Left ventricle myocardium inferior (tissue), 1 donor: ENCODE data around the gene CCPG1. TPM values are rescaled to one million over a fixed set of nuclear protein-coding genes. Genes with fewer than 3 reads are reported as not detected.
"Not testable (repeated sequence)": the region's sequence is repeated elsewhere in the genome, so short reads cannot be mapped to it uniquely, and the experiment has no call there.

Experiments used
- DNase-seq: peaks from one replicate; pipeline ENCODE4 v3.0.0-alpha.2; 2020
- H3K27ac ChIP-seq: fragments of 200-600 bp; replicated peaks from 2 replicates; pipeline ENCODE4 v1.8.0; 2021
- H3K27me3 ChIP-seq: fragments of 200-600 bp; 2 replicates; pipeline ENCODE4 v1.8.0; 2021; ENCODE audit warnings: low read depth
- H3K36me3 ChIP-seq: fragments of 200-600 bp; 2 replicates; pipeline ENCODE4 v1.8.0; 2021
- H3K4me1 ChIP-seq: fragments of 200-600 bp; 2 replicates; pipeline ENCODE4 v1.8.0; 2021
- H3K4me3 ChIP-seq: fragments of 200-600 bp; 2 replicates; pipeline ENCODE4 v1.8.0; 2021; ENCODE audit warnings: mild to moderate bottlenecking, moderate library complexity
- H3K9me3 ChIP-seq: fragments of 200-600 bp; replicated peaks from 2 replicates; pipeline ENCODE4 v1.8.0; 2021
- intact Hi-C: fragments of 100-400 bp; cut with micrococcal nuclease; formaldehyde crosslinking; loops from one replicate; pipeline ENCODE4 v1.11.0; 2022
- total RNA-seq: library from RNA; stranded (reverse); fragmentation: NEBNext Ultra II Directional; extraction: Animal tissue kit (Norgen Biotek cat#: 25700); gene quantifications from one replicate; pipeline ENCODE4 v1.2.1, GENCODE V29; 2021
- TF ChIP-seq, protein P1 (sequence below): fragments of 200-600 bp; IDR thresholded peaks from 2 replicates; pipeline ENCODE4 v1.8.0; 2021; ENCODE audit warnings: antibody characterized with exemption, mild to moderate bottlenecking, borderline replicate concordance
- donor health status: DM: no; HTN: yes; CAD: no; lungs with severe emphysema.

CCPG1 gene
- total RNA-seq, 1 donor from 2014 or later = 94.6 TPM

- intact Hi-C loops = loop anchor here (5.0 kb wide), 1 partner anchor 218 kb away; no protein-coding TSS in a partner anchor
- DNase-seq = no peak
- H3K4me3 ChIP-seq = no peak overlapping the region
- H3K9me3 ChIP-seq = no peaks in the 10 kb centered on the region
- H3K36me3 ChIP-seq = no peaks in the 10 kb centered on the region
- no peaks in the 10 kb centered on the region for H3K4me1 ChIP-seq
- no peaks in the 10 kb centered on the region for H3K27me3 ChIP-seq
- H3K27ac ChIP-seq = no peak overlapping the region
- TF ChIP-seq, protein P1, sequence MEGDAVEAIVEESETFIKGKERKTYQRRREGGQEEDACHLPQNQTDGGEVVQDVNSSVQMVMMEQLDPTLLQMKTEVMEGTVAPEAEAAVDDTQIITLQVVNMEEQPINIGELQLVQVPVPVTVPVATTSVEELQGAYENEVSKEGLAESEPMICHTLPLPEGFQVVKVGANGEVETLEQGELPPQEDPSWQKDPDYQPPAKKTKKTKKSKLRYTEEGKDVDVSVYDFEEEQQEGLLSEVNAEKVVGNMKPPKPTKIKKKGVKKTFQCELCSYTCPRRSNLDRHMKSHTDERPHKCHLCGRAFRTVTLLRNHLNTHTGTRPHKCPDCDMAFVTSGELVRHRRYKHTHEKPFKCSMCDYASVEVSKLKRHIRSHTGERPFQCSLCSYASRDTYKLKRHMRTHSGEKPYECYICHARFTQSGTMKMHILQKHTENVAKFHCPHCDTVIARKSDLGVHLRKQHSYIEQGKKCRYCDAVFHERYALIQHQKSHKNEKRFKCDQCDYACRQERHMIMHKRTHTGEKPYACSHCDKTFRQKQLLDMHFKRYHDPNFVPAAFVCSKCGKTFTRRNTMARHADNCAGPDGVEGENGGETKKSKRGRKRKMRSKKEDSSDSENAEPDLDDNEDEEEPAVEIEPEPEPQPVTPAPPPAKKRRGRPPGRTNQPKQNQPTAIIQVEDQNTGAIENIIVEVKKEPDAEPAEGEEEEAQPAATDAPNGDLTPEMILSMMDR = peak; percentile 63
These were observed 27.0 kb upstream of the CCPG1 start for GRCh38 chr15:55434989-55435825.

DNA sequence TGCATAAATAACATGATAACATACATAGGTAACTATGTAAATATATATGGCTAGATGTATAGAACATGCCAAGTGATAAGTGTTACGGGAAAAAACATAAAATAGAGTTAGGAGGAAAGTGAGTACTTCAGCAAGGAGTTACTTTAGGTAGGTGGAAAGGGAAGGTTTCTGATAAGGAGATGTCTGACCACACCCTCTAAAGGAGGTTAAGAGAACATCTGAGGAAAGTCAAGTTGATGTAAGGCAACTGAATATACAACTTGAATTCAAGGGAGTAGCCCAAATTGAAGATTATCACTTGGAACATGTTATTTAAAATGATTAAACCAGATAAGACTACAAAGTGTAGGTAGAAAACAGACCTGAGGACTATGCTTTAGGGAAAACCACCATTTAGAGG is 13.9 kb upstream of the CCPG1 start:
- no peak for DNase-seq
- H3K4me1 ChIP-seq = no peaks in the 10 kb centered on the region
- H3K27ac ChIP-seq = no peak overlapping the region
- no peaks in the 10 kb centered on the region for H3K27me3 ChIP-seq
- H3K4me3 ChIP-seq = no peak overlapping the region
- TF ChIP-seq, protein P1 = no peak
- intact Hi-C loops = no loop called here
- H3K36me3 ChIP-seq = no peaks in the 10 kb centered on the region
- H3K9me3 ChIP-seq = no peaks in the 10 kb centered on the region

GRCh38 chr15:55420171-55420866 is 12.2 kb upstream of the CCPG1 start:
- H3K9me3 ChIP-seq = no peaks in the 10 kb centered on the region
- DNase-seq = no peak
- H3K36me3 ChIP-seq = no peaks in the 10 kb centered on the region
- no peaks in the 10 kb centered on the region for H3K27me3 ChIP-seq
- H3K27ac ChIP-seq = no peak overlapping the region
- TF ChIP-seq, protein P1 = no peak
- H3K4me3 ChIP-seq = no peak overlapping the region
- H3K4me1 ChIP-seq = no peaks in the 10 kb centered on the region
- intact Hi-C loops = no loop called here

DNA sequence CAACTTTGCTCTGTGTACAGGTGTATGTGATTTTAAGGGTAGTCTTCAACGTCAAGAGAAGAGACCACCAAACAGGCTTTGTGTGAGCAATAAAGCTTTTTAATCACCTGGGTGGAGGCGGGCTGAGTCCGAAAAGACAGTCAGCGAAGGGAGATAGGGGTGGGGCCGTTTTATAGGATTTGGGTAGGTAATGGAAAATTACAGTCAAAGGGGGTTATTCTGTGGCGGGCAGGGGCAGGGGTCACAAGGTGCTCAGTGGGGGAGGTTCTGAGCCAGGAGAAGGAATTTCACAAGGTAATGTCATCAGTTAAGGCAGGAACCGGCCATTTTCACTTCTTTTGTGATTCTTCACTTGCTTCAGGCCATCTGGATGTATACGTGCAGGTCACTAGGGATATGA is 9.5 kb upstream of the CCPG1 start:
- H3K4me1 ChIP-seq, H3K27me3 ChIP-seq, H3K27ac ChIP-seq, H3K36me3 ChIP-seq, DNase-seq, H3K4me3 ChIP-seq, H3K9me3 ChIP-seq, intact Hi-C loops: not testable (repeated sequence)

DNA sequence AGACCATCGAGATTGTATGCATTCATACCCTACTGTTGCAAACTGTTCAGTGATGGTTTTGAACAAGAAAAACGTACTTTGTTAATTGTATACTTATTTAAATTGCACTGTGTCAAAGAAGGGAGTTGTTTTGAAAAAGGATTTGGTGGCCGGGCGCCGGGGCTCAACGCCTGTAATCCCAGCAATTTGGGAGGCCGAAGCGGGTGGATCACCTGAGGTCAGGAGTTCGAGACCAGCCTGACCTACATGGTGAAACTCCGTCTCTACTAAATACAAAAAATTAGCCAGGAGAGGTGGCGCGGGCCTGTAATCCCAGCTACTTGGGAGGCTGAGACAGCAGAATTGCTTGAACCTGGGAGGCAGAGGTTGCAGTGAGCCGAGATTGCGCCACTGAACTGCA is 817 bp upstream of the CCPG1 start:
- DNase-seq, H3K36me3 ChIP-seq, intact Hi-C loops, H3K27me3 ChIP-seq, H3K9me3 ChIP-seq: not testable (repeated sequence)
- H3K4me3 ChIP-seq = peak overlapping the region; percentile 85
- H3K27ac ChIP-seq = peak overlapping the region; percentile 96
- peaks cover 48% of the 10 kb centered on the region for H3K4me1 ChIP-seq

DNA sequence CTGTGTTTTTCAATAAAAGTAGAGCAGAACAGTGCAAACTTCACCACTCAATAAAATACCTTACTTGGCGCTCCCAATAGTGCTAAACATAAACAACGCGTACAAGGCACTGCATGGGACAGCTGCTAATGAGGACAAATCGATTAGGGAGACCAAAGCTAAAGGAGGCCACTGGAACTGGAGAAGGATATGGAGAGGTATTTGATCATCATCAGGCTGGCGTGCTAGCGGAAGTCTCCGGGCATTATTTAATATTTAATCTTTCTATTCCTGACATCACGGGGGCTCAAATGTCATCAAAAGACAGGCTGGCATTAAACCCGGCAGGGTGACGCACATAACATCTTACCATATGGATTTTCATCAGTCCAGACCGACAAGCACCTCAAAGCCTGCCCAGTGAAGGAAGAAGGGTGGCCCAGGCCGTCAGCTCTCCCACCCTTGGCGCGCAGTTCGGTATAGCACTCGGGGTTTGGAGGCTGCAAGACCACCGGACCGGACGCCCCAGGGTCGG is 604 bp downstream of the CCPG1 start:
- peak overlapping the region; percentile 96 for H3K27ac ChIP-seq
- TF ChIP-seq, protein P1 = no peak
- no peak for DNase-seq
- H3K4me1 ChIP-seq = peaks cover 62% of the 10 kb centered on the region
- H3K4me3 ChIP-seq = peak overlapping the region; percentile 85
- H3K9me3 ChIP-seq = no peaks in the 10 kb centered on the region
- no peaks in the 10 kb centered on the region for H3K36me3 ChIP-seq
- no peaks in the 10 kb centered on the region for H3K27me3 ChIP-seq
- intact Hi-C loops = no loop called here
